ENCODE data around the gene NRIP2.

DNA sequence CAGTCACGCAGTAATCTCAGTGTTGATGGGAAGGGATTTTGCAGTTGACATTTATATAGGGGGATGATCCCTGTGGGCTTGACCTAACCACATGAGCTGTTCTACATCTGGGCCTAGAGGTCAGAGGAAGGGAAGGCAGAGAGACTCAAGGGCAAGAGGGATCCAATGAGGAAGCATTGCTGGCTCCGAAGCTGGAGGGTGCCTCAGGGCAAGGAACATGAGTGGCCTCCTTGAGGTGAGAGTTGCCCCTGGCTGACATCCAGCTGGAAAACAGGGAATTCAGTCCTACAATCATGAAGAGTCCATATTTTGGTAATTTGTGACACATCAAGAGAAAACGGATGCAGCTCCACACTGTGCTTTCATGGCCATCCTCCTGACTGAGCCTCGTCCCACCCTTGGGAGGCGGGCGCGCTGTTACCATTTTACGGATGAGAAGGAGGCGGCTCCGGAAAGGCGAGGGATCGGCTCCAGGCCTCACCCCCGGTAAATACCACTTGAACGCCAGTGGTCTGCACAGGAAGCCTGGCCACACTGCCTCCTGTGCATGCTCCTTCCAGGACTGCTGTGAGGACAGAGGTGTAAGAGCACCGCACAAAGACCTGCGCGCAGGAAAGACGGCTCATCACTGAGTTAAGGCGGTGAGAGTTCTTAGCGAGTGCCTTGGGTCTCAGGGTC is 58.6 kb downstream of the NRIP2 start:
- TF ChIP-seq, protein P1, sequence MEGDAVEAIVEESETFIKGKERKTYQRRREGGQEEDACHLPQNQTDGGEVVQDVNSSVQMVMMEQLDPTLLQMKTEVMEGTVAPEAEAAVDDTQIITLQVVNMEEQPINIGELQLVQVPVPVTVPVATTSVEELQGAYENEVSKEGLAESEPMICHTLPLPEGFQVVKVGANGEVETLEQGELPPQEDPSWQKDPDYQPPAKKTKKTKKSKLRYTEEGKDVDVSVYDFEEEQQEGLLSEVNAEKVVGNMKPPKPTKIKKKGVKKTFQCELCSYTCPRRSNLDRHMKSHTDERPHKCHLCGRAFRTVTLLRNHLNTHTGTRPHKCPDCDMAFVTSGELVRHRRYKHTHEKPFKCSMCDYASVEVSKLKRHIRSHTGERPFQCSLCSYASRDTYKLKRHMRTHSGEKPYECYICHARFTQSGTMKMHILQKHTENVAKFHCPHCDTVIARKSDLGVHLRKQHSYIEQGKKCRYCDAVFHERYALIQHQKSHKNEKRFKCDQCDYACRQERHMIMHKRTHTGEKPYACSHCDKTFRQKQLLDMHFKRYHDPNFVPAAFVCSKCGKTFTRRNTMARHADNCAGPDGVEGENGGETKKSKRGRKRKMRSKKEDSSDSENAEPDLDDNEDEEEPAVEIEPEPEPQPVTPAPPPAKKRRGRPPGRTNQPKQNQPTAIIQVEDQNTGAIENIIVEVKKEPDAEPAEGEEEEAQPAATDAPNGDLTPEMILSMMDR (IDR thresholded peaks at IDR 0.05): no peak
- no peak for TF ChIP-seq POLR2A (IDR thresholded peaks at IDR 0.05)

All from testis (tissue), 2 donors.